GM18517 (cell line): ENCODE data around the gene FOXM1.

Experiments used
- ATAC-seq: cut with Tn5 transposase; IDR thresholded peaks from one replicate; pipeline ENCODE4 v1.9.1; 2021; ENCODE audit warnings: mild to moderate bottlenecking, moderate library complexity; ENCODE audit not compliant: unreplicated experiment

Gene FOXM1

DNA sequence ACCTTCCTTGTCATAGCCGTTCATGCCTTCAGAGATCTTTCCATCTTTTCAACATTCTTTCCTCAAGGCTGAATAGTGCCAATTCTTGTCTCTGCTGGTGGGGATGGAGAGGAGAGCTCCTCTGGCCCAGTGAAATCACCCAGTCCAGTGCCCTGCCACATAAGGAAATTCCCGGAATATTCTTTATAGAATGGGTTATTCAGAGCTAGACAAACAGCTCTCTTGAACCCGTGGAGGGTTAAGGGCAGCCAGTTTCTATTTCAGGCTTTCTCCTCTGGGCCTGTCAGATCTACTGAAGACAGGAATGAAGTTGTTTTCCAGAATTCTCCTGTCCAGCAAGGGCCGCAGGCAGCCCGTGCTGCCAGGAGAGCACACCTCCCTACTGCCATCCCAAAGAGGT, 34.0 kb downstream of the FOXM1 start:
- ATAC-seq: no peak

DNA sequence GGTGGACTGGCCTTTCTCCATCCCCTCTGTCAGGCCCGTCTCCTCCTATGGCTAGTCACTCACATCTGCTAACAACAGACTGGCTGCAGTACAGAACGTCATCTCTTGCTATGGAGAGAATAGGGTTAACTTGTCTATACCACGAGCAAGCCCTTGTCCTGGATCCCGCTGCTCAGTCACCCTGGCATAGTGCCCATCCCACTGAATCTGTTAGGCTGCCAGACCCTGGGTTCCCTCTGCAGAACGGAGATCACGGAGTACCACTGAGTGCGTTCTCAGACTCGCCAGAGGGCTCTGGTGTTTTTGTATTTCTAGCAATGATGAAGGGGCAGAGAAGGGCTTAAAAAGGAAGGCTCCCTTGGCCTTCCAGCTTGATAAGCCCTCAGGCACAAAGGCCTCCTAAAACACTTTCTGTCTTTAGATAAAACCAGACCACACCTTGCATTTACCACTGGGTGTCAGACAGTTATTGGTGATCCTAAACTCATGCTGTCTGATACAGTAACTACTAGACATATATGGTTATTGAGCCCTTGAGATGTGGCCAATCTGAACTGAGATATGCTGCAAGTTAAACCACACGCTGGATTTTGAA, 35.8 kb downstream of the FOXM1 start:
- no peak for ATAC-seq

DNA sequence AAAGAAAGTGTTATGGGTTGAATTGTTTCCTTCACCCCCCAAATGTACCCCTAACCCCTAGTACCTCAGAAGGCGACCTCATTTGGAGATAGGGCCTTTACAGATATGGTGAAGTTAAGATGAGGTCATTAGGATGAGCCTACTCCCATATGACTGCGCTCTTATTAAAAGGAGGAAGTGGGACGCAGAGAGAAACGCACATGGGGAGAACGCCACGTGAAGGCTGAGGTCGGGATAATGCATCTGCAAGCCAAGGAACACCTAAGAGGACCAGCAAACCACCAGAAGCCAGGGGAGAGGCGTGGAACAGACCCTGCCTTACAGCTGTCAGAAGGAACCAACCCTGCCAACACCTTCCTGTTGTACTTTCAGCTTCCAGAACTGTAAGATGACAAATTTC, 40.4 kb downstream of the FOXM1 start:
- ATAC-seq: no peak

DNA sequence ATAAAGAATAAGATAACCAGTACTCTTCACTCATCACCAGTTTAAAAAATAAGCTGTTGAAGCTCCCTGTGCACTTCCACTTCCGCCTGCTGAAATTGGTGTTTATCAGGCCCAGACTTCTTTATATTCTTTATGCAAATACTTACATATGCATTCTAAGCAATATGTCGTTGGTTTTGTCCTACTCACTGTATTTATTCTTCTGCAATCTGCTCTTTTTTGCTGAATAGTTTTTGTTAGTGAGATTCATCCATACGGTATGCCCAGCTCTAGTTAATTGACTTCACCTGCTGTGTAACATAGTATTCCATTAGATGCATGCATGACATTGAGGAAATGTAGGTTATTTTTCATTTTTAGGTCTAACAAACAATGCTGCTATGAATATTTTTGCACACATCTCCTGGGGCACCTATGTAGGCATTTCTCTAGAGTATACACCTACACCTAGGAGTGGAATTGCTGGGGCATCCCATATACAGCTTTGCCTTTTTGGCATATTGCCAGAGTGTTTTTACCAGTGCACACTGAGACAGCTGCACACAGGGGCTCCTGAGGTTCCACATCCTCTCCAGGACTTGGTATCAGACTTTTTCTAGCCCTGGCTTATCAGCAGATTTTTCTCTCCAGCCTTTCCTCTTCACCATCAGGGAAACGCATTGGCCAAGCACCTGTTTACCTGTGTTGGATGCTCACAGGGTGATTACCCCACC, 41.1 kb downstream of the FOXM1 start:
- ATAC-seq: no peak

DNA sequence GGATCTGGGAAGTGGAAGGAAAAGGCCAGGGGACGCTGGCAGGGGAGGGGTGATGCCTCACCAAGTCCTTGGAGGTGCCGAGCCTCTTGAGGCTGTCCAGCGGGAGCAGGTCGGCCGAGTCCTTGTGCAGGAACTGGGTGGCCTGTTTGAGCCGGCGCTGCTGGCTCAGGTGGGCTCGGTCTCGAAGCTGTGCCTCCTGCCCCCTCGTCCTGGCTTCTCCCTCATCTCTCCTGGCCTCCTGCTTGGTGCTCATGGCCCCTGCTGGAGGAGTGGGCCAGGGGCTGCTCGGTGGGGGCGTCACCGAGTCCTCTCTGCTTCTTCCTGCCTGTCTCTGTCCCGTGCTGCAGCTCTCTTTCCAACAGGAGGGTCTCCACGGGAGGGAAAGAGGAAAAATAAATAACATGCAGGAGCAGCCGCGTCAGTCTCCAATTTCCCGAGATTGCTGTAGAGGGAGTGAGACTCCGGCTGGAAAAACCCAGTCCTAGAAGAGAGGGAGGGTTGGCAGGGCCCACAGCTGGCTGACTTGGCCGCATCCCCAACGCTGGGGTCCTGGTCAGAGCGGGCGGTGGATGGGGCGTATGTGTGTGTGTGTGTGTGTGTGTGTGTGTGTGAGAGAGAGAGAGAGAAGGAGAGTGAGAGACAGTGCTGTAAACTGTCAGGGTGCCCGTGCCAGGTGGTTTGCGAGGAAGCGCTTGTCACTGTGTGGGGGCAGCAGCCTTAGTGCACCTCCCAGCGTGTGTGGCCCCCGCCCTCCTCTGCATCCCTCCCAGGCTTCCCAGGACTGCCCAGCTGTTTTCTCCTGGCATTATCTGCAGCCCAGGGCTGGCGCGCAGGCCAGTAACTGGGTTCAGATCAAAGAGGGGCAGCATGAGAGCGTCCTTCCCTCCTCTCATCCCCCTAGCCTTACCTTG, 42.1 kb downstream of the FOXM1 start, which contains the start of gene NRIP2:
Gene NRIP2 (minus strand): TSS at position 455 of the 911 bp plus-strand sequence. CDS start 52 bp downstream, at position 403.
- no peak for ATAC-seq

DNA sequence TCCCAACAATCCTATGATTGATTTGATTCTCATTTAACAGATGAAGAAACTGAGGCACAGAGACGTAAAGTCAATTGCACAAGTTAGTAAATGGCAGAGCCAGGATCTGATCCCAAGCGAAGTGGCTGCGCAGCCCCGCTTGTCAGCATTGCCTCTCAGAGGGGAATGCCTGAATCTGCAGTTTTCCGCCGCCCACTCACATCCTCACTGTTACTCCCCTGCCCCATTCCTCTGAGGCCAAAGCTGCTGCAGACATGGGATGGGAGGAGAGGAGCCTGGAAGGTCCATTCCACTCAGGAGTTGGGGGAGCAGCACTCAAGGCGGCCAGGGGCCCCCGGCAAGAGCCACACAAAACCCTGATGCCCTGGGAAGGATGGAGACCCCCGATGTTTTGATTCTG, 43.2 kb downstream of the FOXM1 start:
- no peak for ATAC-seq

DNA sequence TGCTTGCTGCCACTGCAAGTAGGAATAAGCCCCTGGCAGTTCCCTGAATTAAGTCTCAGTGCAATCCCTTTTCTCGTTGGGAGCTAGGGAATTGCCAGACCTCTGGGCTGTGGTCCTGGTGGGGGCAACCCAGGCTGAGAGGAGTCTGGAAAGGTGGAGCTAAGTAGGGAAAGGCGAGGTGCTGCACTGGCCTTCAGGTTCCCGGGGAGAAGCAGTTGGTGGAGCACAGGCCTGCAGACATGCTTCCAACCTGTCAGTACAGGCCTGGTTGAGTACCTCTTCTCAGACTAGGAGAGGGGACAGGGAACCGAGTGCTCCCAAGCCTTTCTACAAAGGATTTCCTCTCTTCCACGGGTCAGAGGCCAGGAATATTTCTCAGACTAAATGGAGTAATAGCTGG, 43.6 kb downstream of the FOXM1 start:
- ATAC-seq: no peak

DNA sequence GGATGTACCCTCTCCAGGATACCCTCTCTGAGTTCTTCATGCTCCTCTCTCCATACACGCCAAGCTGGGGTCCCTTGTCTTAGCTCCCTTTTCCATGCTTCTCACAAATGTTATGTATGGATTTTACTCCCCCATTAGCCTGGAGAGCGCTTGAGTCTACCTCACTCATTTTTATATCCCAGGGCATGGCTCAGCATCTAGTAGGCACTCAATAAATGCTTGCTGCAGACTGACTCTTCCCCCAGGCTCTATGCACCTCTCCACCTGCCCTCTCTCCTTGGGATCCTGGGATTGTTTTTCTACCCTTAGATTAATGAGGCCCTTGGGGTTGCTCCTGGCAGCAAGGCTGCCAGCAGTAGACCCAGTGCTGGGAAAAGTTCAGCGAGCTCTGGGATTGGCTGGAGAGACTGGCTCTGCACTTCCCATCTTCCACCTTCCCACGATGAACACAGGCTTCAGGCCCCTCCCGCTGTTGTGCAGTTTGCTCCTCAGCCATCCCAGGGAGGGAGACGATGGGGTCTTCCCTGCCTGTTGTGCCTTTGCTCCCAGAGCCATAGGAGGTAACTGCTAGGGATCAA, 44.3 kb downstream of the FOXM1 start:
- ATAC-seq: no peak

DNA sequence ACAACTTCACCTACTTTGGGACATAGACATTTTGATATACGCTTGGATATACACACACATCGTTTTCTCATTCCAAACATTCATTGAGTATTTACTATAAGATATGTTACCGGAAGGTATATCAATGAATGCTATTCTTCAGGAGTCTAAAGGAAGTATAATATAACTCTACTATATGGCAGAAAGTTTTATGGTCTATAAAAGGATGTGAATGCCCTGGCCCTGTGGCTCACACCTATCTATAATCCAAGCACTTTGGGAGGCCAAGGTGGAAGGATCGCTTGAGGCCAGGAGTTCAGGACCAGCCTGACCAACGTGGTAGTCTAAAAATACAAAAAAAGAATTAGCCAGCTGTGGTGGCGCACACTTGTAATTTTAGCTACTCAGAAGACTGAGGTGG, 47.7 kb downstream of the FOXM1 start:
- no peak for ATAC-seq

DNA sequence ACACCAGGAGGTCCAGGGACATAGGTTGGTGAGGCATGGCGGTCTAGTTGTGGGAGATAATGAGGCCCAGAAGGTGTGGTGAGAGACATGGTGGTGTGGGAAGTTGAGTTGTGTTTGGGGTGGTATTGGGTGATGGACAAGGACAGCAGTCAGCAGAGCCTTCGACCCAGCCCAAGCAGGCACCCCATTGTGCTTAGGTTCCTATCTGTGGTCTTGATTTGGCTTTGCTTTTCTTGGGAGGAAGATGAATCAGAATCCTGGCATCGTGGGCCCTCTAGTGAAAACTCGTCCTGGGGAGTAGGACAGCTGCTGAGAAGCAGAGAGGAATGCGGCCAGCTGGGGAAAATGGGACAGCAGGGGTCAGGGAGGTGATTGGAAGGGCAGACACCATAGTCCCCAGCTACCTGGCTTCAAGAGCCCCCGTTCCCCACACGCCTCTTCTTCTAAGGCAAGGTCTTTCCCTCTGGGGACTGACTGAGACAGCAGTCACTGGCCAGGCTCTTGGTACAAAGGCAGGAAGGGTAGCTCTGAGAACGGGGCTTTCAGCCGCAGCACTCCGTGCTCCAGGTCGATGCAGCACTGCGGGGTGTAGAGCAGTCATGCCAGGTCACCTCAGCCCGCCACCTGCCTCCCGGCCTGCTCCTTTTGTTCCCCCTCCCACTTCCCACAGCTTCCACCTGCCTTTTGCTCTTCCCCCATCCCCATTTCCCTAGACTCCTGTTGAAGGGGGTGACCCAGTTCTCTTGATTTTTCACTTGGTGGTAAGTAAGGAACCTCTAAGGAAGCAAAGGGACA, 50.1 kb downstream of the FOXM1 start:
- ATAC-seq: no peak

DNA sequence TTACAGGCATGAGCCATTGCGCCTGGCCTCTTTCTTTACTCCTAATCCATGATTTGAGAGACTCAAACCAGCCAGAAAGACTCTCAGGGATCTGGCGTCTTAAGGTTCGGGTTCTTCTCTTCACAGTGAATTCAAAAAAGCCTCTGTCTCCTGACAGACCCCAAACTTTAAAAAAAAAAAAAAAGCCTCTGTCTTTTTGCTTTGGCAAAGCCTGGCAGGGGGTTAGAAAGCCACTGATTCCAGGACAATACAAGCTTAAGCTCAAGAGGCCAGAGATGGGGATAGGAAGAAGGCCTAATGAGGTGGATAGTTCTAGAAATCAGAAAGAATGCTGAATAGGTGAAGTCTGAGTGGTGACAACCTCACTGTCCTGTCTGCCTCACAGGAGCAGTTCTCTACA, 50.9 kb downstream of the FOXM1 start:
- no peak for ATAC-seq

DNA sequence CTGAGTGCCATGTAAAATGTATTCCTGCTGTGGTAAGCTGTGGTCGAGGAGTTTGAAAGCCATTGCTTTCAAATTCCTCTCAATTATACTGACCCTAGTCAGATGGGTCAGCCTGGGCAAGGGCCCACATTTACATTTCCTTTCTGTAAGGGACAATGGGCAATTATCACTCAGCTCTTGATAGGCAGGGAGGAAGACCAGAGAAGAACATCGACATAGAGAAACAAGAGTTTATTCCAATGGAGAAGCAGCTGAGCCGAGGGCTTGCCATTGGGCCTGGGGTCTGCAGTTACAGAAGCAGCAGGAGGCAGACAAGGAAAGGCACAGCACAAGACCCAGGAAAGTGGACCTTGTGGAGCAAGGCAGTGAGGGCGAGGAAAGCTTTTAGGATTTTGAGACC, 51.8 kb downstream of the FOXM1 start:
- no peak for ATAC-seq

DNA sequence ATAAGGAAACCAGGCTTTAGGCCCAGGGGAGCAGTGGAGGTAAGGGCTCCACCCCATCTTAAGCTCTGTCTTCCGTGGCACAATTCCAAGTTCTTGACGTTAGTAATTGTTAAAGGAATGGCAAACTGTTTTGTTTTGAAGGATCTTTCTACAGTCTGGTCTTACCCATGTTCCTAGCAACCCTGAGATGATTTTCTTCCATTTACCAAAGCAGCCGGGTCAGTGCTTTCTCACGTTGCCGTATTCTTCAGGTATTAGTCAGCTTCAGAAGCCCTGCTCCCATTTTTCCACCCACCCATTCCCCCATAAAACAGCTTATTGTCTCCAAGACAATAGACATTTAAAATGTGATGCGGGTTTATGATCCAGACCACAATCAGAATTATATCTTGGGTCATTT, 52.4 kb downstream of the FOXM1 start:
- ATAC-seq: no peak

DNA sequence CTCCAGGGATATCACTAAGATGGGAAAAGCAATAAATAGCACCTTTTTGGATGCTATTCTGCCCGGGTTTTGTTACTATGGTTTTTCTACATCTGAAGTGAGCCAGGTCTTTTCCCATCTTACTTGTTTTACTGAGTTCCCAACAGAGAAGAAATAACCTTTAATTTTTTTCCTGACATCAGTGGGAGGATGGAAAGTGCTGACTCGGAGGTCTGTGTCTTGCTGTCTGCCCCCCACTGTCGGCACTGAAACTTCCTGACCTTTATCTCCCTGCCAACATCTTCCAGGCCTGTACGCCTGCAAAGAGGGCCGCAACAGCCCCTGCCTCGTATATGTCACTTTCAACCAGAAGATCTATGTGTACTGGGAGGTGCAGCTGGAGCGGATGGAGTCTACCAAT, 53.5 kb downstream of the FOXM1 start:
- ATAC-seq: no peak

DNA sequence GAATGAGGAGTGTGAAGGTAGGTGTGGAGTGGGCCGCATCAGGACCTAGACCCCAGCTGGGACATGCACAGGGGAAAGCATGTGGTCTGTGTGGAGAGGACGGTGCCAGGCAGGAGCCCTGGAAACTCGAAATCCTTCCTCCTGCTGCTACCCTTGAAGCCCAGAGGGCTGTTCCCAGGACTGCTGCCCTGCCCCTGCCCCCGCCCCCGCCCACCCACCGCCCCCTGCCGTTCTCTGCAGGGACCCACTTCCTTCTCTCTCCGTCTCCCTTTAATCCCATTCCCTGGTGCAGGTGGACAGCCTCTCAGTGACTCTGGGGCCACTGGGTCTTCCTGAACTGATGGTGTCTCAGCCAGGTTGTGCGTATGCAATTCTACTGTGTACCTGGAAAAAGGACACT, 56.5 kb downstream of the FOXM1 start:
- ATAC-seq: no peak

DNA sequence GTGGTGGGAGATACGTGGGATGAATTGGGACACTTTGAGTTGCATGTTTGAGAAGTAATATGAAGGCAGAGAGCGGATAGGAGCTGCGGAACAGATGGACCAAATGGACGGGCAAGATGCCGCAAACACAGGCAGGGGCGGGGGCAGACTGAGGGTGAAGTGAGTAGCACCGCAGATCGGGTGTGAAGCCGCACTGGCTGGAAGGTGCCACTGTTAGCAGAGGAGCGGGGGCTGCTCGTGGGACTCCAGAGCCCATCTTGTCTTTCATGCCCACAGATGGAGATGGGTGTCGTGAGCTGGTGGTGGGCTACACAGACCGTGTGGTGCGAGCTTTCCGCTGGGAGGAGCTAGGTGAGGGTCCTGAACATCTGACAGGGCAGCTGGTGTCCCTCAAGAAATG, 57.2 kb downstream of the FOXM1 start:
- no peak for ATAC-seq

DNA sequence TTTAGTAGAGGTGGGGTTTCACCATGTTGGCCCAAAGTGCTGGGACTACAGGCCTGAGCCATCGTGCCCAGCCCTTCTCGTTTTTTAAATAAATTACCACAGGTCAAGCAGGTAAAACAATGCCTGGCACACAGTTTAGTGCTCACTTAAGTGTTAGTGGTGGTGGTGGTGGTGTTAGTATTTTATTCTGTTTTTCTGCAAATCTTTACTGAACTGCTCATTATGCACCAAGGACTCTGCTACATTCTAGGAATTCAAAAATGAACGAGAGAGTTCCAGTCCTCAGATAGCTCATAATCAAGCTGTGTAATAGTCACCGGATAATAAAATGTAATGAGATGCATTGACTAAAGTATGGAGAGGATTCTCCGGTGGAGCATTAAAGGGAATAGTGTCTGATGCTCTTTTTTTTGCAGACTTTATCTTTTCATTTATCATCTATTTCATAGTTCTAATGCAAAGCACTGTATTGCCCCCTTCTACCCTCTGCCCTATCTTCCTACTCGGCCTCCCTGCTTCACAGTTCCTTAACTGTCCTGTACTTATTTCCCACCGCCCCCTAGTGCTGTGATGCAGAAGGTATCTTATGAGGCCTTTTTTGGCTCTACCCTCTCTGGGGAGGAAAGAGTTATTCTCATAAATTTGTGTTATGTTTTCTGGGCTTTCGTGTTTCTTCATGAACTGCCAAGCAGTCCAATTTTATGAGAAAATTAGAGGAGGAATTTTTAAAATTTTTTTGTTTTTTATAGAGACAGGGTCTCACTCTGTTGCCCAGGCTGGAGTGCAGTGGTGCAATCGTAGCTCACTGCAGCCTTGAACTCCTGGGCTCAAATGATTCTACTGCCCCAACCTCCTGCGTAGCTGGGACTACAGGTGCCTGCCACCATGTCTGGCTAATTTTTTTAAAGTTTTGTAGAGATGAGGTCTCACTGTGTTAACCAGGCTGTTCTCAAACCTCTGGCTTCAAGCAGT, 63.5 kb downstream of the FOXM1 start:
- peak; percentile 0 for ATAC-seq

DNA sequence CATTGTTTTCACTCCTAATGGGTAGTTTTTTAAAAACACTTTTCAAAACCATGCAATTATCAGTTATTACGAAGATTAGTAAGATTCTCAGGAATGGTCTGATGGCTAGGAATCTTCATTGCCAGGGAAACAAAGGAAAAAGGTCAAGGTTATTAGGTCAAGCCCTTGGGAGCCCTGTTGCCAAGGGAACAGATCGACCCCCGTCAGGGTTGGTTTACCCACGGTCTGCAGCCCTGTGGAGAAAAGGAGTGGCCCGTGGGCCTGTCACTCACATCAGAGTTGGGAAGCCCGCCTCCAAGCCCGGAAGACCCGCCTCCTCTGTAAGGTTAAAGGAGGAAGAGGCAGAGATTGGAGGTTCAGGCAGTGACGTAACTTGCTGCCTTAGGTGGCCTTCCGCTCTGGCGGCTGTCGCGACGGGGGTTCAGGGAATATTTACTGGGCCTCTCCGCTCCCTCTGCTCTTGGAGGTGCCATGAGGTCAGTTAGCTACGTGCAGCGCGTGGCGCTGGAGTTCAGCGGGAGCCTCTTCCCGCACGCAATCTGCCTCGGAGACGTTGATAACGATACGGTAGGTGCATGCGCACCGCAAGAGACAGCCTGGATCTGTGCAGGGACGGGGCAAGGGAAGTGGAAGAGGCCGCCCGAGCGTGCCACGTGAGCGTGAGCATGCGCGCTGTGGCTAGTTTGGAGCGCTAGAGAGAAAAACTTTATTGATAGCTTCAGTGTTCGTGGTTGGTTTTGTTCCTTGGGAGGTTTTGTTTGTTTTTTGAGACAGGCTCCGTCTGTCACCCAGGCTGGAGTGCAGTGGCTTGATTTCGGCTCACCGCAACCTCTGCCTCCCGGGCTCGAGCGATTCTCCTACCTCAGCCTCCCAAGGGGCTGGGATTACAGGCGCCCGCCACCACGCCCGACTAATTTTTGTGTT, 64.4 kb downstream of the FOXM1 start, which contains the start of gene ITFG2:
Gene ITFG2 (plus strand): TSS at position 379 of the 924 bp plus-strand sequence. CDS start 93 bp downstream, at position 472.
- peak; percentile 93 for ATAC-seq
